ENCODE results near the gene UBE2R2. TPM values are rescaled to one million over a fixed set of nuclear protein-coding genes. Genes with fewer than 3 reads are reported as not detected.
"Not testable (repeated sequence)": the region's sequence is repeated elsewhere in the genome, so short reads cannot be mapped to it uniquely, and the experiment has no call there.

UBE2R2 gene
- total and polyA plus RNA-seq, 8 donors: 13.3 to 44.8 (median 34.6) TPM

DNA sequence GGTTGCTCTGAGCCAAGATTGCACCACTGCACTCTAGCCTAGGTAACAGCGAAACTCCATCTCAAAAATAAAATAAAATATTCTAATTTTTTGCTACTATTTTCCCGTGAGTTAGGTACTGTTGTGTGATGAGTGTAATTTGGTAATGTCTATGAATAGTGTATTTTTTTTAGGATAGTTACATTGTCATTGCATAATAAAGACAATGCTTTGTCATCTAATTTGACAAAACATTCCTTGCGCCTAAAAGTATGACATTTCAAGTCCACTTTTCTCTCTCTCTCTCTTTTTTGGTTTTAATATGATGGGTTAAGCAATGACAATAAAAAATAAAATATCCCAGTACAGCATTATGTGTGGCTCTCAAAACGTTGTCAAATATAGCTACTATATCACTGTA lies 29.3 kb downstream of the UBE2R2 start:
- ATAC-seq: no peak
- WGBS, 2 donors: 79 to 80% methylated on average over 4 of the region's 4 CpGs
- intact Hi-C loops (cut with DNase I): no loop called here
- H3K4me3 ChIP-seq: no peak overlapping the region
- no peaks in the 10 kb centered on the region for H3K9me3 ChIP-seq
- DNase-seq: no peak
- peaks cover 8 to 59% (median 37%) of the 10 kb centered on the region in 3 donors for H3K4me1 ChIP-seq
- H3K36me3 ChIP-seq: no peaks in the 10 kb centered on the region
- no peak for FAIRE-seq
- TF ChIP-seq, protein P1, sequence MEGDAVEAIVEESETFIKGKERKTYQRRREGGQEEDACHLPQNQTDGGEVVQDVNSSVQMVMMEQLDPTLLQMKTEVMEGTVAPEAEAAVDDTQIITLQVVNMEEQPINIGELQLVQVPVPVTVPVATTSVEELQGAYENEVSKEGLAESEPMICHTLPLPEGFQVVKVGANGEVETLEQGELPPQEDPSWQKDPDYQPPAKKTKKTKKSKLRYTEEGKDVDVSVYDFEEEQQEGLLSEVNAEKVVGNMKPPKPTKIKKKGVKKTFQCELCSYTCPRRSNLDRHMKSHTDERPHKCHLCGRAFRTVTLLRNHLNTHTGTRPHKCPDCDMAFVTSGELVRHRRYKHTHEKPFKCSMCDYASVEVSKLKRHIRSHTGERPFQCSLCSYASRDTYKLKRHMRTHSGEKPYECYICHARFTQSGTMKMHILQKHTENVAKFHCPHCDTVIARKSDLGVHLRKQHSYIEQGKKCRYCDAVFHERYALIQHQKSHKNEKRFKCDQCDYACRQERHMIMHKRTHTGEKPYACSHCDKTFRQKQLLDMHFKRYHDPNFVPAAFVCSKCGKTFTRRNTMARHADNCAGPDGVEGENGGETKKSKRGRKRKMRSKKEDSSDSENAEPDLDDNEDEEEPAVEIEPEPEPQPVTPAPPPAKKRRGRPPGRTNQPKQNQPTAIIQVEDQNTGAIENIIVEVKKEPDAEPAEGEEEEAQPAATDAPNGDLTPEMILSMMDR (IDR thresholded peaks at IDR 0.05): no peak
- no peaks in the 10 kb centered on the region for H3K27me3 ChIP-seq
- H3K27ac ChIP-seq: no peak overlapping the region

DNA sequence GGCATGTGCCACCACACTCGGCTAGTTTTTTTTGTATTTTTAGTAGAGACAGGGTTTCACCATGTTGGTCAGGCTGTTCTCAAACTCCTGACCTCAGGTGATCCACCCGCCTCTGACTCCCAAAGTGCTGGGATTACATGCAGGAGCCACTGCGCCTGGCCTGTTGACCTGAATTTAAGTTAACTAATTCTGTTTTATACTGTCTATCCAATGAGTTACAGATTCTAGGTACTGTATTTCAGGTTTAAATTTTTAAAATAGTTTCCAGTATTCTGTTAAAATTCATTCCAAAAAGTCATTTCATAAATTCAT lies 30.9 kb downstream of the UBE2R2 start:
- intact Hi-C loops (cut with DNase I); H3K36me3 ChIP-seq; H3K4me3 ChIP-seq; DNase-seq; ATAC-seq; H3K9me3 ChIP-seq; FAIRE-seq; H3K27me3 ChIP-seq: not testable (repeated sequence)
- Histone ChIP-seq H3K27ac (peak overlapping the region in 1 of 4 donors; percentile 31), H3K4me1 (peaks cover 15 to 60% (median 51%) of the 10 kb centered on the region in 3 donors)
- WGBS, 2 donors: 86 to 88% methylated on average over 3 of the region's 3 CpGs

DNA sequence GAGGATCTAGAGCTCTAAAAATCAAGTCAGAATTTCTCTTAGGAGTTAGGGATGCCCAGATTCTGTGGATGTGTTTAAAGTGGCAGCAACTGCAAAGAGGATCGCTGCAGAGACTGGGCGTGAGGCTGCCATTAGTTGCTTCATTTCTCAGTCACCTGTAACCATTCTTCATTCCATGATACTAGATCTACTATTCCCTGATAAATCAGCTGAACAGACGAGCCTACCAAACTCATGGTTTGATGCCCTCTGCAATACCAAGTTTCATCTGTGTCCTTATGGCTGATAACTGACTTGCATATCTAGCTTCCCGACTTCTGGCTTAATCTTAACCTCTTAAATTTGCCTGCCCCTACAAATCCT lies 33.3 kb downstream of the UBE2R2 start:
- 34 to 37% methylated on average over 4 of the region's 4 CpGs for WGBS, 2 donors
- H3K27me3 ChIP-seq: no peaks in the 10 kb centered on the region
- FAIRE-seq (no peak), ATAC-seq (peak in 2 of 4 donors; percentile 2 to 3), DNase-seq (no peak)
- H3K36me3 ChIP-seq: no peaks in the 10 kb centered on the region
- H3K4me3 ChIP-seq: no peak overlapping the region
- H3K4me1 ChIP-seq: peaks cover 18 to 67% (median 57%) of the 10 kb centered on the region in 3 donors
- peak overlapping the region; percentile 22 to 72 (median 64) for H3K27ac ChIP-seq
- H3K9me3 ChIP-seq: no peaks in the 10 kb centered on the region
- TF ChIP-seq, protein P1 (IDR thresholded peaks at IDR 0.05): no peak
- intact Hi-C loops (cut with DNase I): loop anchor here in 1 of 3 donors (5.0 kb wide), 1 partner anchor 33 kb away; the partner anchor contains the start of gene UBE2R2

DNA sequence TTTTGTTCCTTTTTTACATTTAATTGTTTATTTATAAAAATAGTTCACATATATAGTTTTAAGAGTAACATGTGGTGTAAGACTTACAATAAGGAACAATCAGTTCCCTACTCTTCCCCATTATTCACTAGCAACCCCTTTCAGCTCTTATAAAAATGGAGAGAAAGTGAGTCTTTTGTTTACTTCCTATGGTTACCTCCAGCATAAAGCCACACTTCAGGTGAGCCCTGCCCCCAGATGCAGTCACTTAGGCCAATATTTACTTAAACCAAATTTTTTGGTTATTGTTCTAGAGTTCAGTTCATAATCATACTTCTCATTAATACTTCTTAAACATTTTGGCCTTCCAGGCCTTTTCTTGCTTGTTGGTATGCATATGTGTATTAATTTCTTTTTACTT lies 33.7 kb downstream of the UBE2R2 start:
- Histone ChIP-seq H3K27ac (peak overlapping the region; percentile 22 to 72 (median 64)), H3K4me1 (peaks cover 20 to 71% (median 62%) of the 10 kb centered on the region in 3 donors)

DNA sequence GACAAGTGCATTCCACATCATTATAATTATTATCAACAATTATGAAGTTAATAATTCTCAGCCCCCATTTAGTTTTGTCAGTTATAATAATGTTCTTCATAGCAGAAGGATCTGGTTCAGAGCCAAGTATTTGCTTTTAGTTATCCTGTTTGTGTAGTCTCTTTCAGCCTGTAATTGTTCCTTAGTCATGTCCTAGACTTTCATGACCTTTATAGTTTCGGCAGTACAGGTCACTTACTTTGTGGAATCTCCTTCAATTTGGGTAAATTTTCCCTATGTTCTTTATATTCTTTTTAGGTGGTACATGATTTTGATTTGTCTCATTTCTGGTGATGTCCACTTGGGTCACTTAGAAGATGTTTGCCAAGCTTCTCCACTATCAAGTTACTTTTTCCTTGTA lies 34.3 kb downstream of the UBE2R2 start:
- ATAC-seq: peak in 1 of 4 donors; percentile 22
- peaks cover 26 to 75% (median 67%) of the 10 kb centered on the region in 3 donors for H3K4me1 ChIP-seq
- H3K27me3 ChIP-seq: no peaks in the 10 kb centered on the region
- WGBS, 2 donors: 10 to 11% methylated on average over 1 of the region's 1 CpG
- no peak for DNase-seq
- FAIRE-seq: no peak
- H3K27ac ChIP-seq: peak overlapping the region in 2 of 4 donors; percentile 69 to 72
- TF ChIP-seq, protein P1 (IDR thresholded peaks at IDR 0.05): no peak
- no peaks in the 10 kb centered on the region for H3K9me3 ChIP-seq
- intact Hi-C loops (cut with DNase I): loop anchor here in 1 of 3 donors (5.0 kb wide), 1 partner anchor 34 kb away; the partner anchor contains the start of gene UBE2R2
- H3K4me3 ChIP-seq: no peak overlapping the region
- H3K36me3 ChIP-seq: no peaks in the 10 kb centered on the region

More for the DNA sequence above, 33.7 kb downstream of the UBE2R2 start:
- H3K27me3 ChIP-seq: no peaks in the 10 kb centered on the region
- no peak for FAIRE-seq
- H3K36me3 ChIP-seq: no peaks in the 10 kb centered on the region
- DNase-seq: peak in 1 of 6 donors; percentile 47
- intact Hi-C loops (cut with DNase I): loop anchor here in 1 of 3 donors (5.0 kb wide), 1 partner anchor 33 kb away; the partner anchor contains the start of gene UBE2R2
- H3K9me3 ChIP-seq: no peaks in the 10 kb centered on the region
- no peak overlapping the region for H3K4me3 ChIP-seq
- TF ChIP-seq, protein P1 (IDR thresholded peaks at IDR 0.05): no peak
- peak; percentile 51 to 63 (median 58) for ATAC-seq
